Central memory CD4-positive, alpha-beta T cell (primary cell): ENCODE measurements around the gene CTAG1B.
"Not testable (repeated sequence)": the region's sequence is repeated elsewhere in the genome, so short reads cannot be mapped to it uniquely, and the experiment has no call there.

Experiments
- DNase-seq: peaks from one replicate; pipeline ENCODE4 v3.0.0; 2022
- total RNA-seq, 3 experiments: gene quantifications; one replicate each; lab custom pipeline; 2026; lab: John Stamatoyannopoulos, UW

CTAG1B gene
- total RNA-seq, result 0 reads per million in 3 experiments

DNA sequence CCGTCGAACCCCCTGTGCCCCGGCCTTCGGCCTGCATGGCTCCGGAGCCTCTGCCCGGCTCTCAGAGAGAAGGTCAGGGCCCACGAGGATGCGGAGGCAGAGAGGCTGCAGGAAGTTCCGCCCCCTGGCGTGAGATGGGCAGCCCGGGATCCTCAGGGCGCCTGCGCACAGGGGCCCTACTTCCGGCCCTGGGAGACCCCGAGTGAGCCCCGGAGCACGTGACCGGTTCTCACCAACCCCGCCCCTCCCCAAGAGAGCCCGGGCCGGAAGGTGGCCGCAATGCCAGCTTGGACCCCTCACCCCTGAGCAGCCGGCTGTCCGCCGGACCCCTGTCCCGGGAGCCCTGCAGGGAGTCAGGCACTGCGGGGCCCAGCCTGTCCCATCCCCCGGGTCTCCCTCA lies at the start of gene CTAG1B:
Gene CTAG1B, minus strand, starts transcription at position 101 of the 400 bp plus-strand sequence. Its CDS starts 64 bp downstream, at position 37.
- DNase-seq, result not testable (repeated sequence)

DNA sequence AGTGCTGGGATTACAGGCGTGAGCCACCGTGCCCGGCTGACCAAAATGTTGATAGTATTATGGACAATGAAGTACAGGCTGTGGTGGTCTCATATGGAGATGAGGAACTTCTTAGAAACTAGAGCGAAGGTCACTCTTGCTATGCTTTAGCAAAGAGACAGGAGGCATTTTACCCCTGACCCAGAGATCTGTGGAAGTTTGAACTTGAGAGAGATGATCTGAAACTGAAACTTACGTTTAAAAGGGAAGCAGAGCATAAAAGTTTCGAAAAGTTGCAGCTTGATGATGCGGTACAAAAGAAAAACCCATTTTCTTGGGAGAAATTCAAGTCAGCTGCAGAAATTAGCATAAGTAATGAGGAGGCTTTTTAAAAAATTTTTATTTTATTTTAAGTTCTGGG lies 42.8 kb upstream of the CTAG1B start:
- no peak for DNase-seq

DNA sequence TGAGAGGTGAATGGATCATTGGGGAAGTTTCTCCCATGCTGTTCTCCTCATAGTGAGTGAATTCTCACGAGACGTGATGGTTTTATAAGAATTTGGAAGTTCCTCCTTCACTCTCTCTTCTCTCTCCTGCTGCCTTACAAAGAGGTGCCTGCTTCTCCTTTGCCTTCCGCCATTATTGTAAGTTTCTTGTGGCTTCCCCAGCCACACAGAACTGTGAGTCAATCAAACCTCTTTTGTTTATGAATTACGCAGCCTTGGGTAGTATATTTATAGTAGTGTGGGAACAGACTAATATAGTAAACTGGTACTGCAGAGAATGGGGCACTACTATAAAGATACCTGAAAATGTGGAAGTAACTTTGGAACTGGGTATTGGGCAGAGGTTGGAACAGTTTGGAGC lies 42.1 kb upstream of the CTAG1B start:
- no peak for DNase-seq

DNA sequence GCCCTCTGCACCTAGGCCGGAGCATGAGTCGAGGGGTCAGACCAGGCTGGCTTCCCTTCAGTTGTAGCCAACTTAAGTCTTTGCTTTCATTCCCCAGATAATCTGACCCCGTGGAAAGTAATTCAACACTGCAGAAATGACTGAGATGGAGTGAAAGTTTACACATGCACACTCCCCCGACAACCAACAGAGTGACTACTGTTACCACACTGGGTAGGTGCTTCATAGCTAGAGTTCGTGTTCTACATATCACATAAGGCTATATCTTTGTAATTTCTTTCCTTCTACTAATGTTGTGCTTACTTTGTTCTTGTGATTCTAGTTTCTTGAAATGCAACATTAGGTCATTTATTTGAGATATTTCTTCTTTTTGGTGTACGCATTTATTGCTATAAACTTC lies 41.5 kb upstream of the CTAG1B start:
- no peak for DNase-seq

DNA sequence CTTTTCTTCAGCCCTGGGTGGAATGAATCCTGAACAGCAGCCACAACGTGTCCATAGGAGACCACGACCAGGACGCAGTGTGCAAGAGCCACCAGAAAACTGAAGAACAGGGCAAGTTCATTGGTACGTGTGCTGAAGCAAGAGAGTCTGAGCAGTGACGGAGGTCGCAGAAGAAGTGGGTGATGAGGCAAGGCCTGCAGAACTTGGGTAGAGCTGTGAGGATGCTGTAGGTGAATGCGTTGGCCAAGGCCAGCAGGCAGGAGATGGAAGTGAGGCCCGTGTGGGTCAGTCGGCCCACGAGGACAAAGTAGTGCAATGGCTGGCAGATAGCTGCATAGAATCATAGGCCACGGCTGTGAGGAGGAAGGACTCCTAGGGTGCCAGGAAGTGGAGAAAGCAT lies 39.9 kb upstream of the CTAG1B start:
- no peak for DNase-seq

DNA sequence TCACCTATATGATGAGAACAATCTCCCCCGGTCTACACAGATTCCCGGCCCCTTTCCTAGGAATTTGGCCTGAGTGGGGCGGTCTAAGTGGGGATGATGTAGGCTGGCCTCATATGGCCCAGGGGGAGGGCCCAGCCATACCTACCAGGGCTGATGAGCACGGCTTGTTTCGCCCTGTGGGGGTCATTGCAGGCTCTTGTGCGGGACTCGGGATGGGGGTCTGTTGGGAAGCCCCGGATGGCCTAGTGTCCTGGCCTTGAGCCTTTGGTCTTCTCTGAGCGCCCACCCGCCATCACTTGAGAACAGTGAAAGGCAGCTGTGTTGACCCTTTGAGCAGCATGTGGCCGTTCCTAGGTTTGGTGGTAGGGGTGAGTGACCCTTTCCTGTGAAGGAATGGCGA lies 39.1 kb upstream of the CTAG1B start:
- DNase-seq, result no peak

DNA sequence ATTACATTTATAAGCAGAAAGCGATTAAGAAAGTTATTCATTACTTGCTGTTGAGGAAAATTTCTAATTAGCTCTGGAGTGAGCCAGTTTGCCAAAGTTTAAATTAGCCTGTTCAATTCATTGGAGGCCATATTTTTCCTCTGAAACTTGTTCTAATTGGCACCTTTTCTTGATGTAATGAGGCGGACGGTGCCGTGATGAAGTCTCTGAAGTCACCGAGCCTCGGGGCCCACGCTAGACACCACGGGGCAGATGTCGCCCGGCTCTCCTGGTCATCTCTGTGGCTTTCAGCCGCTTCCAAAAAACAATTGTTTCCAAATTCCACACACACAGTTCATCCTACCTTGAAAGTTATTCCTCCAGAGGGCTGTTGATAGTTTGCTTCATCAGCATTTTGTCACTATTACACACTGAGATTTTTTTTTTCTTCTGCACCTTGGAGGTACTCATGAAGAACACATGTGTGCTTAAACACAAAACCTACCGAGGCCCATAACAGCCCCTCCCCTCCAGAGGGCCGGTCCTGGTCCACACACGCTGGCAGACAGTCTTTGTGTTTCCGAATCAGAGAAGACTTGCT lies 38.2 kb upstream of the CTAG1B start:
- no peak for DNase-seq

DNA sequence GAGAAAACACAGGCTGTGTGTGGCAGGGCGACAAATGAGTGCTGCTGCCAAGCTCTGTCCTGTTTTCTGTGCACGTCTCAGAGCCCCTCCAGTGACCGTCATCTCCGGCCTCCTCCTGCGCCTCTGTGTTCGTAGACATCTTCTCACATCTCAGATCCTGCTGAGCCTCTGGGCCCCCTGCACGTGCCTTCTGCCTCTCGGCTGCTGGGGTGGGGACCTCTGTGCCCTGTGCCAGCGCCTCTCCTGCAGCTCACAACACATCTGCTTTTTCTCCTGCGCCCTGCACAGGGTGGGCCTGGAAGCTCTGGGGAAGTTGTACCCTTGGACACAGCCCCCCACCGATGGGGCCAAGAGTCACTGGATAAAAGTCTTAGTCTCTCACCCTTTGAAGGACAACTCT lies 36.7 kb upstream of the CTAG1B start:
- no peak for DNase-seq

DNA sequence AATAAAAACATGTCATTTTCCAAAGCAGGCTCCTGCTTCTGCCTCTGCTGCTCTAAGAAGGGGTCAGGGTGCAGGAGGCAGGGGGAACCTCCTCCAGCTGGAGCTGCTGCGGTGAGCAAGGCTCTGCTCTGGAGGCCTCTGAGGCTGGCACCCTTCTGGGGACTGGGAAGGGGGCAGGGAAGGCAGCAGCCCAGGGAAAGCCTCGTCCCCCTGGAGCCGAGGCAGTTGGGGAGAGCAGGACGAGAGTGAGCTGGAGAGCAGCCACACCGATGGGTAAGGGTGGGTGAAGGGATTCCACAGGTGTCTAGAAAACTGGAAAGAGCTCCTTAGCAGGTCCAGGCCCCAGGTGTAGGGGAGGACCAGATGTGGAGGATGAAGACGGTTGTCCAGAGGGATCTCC lies 36.3 kb upstream of the CTAG1B start:
- DNase-seq, result no peak

DNA sequence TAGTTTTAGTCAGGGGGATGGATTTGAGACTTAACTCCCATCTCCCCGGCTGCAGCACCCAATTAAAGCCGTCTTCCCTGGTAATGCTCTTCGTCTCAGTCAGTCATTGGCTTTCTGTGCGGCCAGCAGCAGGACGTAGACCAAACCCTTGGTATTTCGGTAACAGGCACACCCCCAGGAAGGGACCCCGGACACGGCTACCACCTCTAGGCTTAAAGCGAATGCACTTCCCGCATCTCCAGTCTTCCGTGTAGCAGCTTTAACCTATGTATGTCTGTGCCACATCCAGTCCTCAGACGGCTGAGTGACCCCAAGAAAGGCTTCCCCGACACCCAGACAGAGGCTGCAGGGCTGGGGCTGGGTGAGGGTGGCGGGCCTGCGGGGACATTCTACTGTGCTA lies 35.8 kb upstream of the CTAG1B start:
- no peak for DNase-seq

DNA sequence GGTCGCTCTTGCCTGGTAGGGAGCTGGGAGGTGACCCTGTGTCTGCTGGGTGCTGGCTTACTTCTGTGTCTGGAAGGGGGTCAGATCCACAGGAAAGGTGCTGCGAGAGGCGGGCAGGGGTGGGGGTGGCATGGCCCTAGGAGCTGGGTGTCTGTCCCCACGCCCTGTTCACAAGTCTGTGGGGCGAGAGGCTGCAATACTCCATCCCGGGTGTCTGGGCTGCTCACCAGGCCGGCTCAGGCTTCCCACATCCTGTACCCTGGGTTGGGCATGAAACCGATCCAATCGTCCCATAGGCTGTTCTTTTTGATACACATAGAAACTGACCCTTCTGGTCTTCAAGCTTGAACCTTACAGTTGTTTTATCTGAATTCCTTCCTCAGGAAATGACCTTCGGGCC lies 35.3 kb upstream of the CTAG1B start:
- no peak for DNase-seq

DNA sequence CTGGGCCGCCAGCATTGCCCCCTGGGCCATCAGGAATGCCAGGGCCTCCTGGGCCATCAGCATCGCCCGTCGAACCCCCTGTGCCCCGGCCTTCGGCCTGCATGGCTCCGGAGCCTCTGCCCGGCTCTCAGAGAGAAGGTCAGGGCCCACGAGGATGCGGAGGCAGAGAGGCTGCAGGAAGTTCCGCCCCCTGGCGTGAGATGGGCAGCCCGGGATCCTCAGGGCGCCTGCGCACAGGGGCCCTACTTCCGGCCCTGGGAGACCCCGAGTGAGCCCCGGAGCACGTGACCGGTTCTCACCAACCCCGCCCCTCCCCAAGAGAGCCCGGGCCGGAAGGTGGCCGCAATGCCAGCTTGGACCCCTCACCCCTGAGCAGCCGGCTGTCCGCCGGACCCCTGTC lies 34.3 kb upstream of the CTAG1B start, which contains the start of gene CTAG2:
Gene CTAG2, minus strand, starts transcription at position 167 of the 400 bp plus-strand sequence. Its CDS starts 64 bp downstream, at position 103.
- not testable (repeated sequence) for DNase-seq

DNA sequence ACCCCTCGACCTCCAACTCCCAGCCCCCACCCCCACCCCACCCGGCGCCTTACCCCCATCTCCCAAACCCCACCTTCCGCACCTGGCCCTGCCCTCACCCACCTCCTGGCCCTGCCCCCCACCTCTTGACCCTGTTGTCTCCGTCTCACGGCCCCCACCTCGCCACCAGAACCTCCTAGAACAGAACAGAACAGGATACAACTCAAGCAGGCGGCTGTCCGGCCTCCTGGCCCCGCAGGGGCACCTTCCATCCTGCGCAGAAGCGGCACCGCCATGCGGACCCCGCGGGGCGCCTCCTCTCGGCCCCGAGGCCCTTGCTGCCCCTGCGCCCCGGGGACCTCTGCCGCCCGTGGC lies 33.9 kb upstream of the CTAG1B start:
- DNase-seq, result no peak

DNA sequence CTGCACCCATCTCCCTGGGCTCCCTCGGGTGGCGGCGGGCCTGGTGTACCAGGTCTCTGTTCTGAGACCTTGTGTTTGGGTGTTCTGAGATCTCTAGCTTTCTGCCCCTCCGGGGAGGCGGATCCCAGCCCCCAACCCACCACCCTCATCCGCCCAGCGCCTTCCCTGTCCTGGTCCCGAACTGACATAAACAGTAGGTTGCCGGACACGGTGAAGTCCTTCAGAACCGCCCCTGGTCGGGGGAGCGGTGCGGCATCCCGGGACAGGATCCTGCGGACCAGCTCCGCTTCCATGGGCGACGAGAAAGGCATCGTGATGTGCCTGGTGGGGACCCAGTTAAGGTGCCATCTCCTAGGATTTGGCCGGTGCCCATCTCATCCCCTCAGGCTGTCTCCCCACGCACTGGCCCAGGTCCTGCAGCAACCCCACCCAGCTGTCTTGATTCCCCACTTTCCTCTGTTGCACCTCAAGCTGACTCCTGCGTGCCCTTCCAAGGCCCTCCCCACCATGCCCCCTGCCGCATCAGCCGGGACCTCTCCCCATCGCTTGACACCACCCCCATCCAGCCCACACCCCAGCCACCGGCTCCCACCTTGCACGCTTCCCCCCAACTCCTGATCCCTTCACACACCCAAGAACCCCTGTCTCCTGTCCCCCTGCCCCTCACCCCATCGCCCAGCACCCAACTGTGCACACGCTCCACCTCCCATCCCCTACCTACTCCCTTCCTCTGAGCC lies 33.4 kb upstream of the CTAG1B start:
- no peak for DNase-seq

DNA sequence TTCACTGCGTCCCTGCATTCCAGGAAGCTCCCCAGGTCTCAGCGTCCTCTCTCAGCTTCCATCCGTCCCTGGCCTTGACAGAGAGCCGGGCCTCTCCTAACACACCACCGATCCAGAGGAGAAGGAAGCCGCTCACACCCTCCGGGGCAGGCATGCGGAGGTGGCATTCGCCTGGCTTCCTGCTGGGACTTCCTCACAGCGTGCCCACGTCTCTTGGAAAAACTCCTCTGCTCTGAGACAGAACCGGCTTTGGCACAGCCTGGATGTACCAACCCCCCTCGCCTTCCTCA lies 31.1 kb upstream of the CTAG1B start:
- DNase-seq, result no peak

DNA sequence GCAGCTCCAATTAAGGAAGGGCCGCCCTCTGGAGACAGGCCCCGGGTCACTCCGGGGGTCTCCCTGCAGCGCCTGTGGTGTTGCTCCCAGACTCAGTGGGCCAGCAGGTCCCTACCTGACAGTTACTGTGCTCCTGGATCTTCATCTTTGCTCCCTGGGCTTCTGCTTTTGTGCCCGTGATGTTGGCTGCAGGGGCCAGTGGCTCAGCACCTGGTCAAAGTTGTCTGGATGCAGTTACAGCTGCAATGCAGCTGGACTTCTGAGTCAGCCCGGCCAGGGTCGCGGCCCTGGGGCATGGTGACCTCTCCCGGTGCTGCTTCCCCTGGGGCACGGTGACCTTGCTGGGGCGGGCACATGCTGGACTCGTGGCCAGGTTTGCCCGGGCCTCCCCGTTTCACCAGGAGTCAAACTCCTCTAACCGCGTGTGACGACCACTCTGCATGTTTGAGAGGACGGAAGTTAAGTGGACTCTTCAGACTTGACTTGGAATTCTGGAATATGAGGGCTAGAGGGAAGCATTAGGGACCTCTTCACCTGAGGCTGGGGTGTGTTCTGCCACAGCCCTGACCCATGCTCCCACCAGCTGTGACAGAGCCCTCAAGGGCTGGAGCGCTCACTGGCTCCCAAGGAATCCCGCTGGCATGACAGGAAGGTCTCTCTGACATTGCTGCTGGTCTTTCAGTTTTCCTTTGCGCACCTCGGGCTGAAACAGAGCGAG lies 30.6 kb upstream of the CTAG1B start:
- DNase-seq, result no peak

DNA sequence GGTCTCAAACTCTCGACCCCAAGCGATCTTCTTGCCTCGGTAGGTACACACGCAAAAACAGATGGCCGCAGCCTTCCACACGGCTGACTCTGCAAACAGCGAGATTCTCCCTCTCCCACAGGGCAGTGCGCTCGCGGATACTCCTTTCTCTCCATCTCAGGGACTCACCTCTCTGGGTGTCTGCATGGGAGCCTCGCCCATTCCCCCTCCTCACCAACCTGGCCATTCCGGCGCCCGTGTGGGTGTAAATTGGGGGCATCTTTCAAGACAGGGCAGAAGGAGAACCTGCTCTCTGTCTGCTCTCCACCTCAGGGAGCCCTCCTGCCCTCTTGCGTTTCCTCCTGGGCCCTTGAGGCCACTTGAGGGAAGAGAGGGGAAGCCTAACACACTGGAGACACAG lies 29.8 kb upstream of the CTAG1B start:
- no peak for DNase-seq

DNA sequence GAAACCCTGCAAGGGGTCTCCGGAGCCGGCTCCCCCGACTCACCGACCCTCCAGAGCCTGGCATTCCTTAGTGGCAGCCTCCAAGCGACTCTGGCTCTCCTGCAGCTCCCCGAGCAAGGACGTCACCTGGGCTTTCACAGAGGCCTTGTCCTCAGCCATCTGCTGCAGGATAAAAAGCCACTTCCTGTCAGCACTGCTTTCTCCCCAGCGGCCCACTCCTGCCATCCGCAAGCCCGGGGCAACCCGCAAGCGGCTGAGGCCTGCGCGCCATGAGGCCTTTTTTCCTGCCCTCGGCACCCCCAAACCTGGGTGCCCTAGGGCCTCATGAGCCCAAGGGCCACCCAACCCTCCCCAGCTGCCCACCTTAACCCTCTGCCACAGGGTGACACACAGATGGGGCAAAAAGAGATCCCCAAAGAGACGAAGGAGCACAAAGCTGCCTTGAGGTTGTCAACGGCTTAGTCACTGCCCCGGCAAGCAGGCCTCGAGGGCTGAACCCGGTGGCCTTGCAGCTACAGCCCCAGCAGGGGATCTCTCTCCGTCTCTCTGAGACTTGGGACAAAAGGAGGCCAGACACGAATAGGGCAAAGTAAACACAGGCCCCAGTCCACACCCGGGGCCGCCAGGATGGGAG lies 26.8 kb upstream of the CTAG1B start:
- DNase-seq, result not testable (repeated sequence)

DNA sequence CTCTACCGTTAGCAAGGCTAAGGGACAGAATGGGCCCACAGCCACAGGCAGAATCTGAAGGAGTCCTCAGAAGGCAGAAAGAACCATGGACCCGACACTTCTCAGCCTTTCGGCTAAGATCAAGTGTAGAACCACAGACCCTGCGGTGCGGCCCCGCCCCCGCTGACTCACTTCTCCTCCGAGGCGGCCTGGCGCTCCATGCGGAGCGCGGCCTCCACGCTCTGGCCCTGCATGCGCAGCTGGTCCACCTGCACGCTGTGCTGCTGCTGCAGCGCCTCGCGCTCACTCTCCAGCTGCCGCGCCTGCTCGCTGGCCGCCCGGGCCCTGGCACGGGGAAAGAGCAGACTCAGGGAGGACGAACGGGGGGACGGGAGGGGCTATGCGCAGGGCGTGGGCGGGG lies 24.6 kb upstream of the CTAG1B start:
- not testable (repeated sequence) for DNase-seq

DNA sequence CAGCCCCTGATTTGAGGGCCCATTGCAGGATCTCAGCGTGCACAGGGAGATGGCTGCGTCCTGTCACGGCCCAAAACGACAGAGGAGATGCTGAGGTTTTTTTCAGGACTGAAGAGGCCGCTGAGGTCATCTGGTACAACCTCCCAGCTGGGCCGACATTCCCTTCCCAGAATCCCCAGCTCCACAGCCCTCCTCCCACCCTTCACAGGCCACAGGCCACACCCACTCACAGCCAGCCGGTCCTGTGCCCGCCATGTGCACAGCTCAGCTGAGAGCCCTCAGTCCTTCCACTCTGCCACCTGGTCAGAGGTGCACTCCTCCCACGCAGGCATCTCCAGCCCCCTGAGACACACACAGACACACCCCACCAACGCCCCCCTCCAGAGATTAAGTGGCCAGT lies 22.7 kb upstream of the CTAG1B start:
- not testable (repeated sequence) for DNase-seq

DNA sequence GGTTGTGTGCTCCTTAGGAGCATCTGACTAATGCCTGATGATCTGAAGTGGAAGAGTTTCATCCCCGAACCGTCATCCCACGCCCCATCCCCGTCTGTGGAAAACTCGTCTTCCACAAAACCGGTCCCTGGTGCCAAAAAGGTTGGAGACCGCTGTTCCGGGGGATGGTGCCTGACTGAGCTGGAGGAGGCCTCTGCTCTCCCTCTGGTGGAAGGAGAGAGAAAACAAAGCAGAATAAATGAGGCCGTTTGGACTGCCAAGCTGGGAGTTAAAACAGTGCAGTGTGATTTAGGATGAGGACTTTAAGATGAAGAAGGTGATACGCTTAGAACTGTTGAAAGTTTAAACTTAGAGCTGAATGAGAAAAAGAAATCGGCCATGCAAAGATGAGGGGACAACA lies 14.6 kb upstream of the CTAG1B start:
- DNase-seq, result not testable (repeated sequence)

DNA sequence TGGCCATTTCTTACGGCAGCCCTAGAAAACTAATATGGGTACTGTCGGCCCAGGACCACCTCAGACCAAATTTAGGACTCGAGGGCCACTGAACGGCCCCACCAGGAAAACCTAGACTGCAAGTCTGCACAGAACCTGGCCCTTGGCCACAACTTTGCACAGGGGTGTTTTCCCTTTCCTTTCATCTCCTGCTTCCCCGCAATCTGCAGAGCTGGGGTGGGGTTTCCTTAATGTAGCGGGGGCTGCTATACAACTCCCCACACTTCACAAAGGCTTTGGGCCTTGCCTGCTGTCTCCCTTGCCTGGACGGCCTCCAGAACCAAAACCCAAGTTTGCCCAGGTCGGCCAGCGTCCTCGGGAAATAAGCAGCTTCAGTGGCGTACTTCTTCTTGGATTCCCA lies 11.9 kb upstream of the CTAG1B start:
- not testable (repeated sequence) for DNase-seq

DNA sequence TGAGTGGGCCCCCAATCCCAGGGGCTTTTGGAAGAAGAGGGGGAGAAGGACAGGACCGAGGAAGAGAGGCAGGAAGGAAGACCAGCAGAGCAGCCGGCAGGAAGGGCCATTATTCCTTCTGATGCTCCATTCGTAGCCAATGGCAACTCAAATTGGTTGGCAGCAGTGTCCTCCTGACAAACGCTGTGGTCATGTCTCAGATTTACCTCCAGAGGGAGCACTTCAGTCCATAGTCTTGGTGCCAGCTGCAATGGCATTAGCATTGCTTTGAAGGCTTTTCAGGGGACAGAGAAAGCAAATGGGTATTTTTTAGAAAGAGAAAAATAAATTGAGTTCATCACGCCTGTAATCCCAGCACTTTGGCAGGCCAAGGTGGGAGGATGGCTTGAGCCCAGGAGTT lies 9.9 kb upstream of the CTAG1B start:
- DNase-seq, result not testable (repeated sequence)
